ENCODE measurements around the gene CBLC. TPM values are rescaled to one million over a fixed set of nuclear protein-coding genes. Genes with fewer than 3 reads are reported as not detected.

The CBLC gene
- total and polyA plus RNA-seq, 10 of the 15 experiments (the other 5 are each of a cell fraction or from before 2014, with no cell fraction given), result not detected

- no peak for TF ChIP-seq MAX (IDR thresholded peaks at IDR 0.05; ENCODE audit: low read depth, low read length)
- no peak for TF ChIP-seq USF2 (IDR thresholded peaks at IDR 0.05; ENCODE audit: borderline replicate concordance, low read depth, low read length)
- TF ChIP-seq NR2C1 (IDR thresholded peaks at IDR 0.05), result no peak
- no peak for TF ChIP-seq ATF3 (IDR thresholded peaks at IDR 0.05; ENCODE audit: borderline replicate concordance, extremely low read depth, low read depth, low read length)
- TF ChIP-seq E2F4 (IDR thresholded peaks at IDR 0.05; ENCODE audit: low read depth, low read length), result no peak
- TF ChIP-seq ELK1 (IDR thresholded peaks at IDR 0.05; ENCODE audit: low read depth, low read length), result no peak
- TF ChIP-seq IKZF1 (conservative IDR thresholded peaks at IDR 0.05), result no peak
Observed at GRCh38 chr19:44731622-44732021, 46.1 kb upstream of the CBLC start (continued).

All from GM12878 (cell line).